ENCODE measurements around the gene CERS6.

- TF ChIP-seq EZH2 (IDR thresholded peaks at IDR 0.05; ENCODE audit: insufficient read depth, poor library complexity, severe bottlenecking) (no peak), EZH2phosphoT487 (IDR thresholded peaks at IDR 0.05; ENCODE audit: insufficient read depth, low read depth) (no peak)
Measured at GRCh38 chr2:168602379-168602778, 146.3 kb downstream of the CERS6 start.
